SU-DHL-6 (cell line): ENCODE data around the gene TRIM33.

Source experiments
- H2AFZ ChIP-seq: fragments of 200-600 bp; sonication (generic); 2 replicates; pipeline ENCODE4 v1.6.1; 2014; ENCODE audit warnings: low read depth, mild to moderate bottlenecking, moderate library complexity, mixed read lengths, antibody characterized with exemption, low read length; ENCODE audit not compliant: severe bottlenecking
- H3F3A ChIP-seq: fragments of 200-600 bp; shearing (Covaris generic); 2 replicates; pipeline ENCODE4 v1.6.0; 2016; ENCODE audit warnings: antibody characterized with exemption, mild to moderate bottlenecking; ENCODE audit not compliant: insufficient read depth
- H3K27ac ChIP-seq: fragments of 200-600 bp; sonication (generic); 2 replicates; pipeline ENCODE4 v1.5.1; 2016; ENCODE audit warnings: low read depth, mild to moderate bottlenecking, low read length, moderate library complexity, mixed read lengths
- H3K27me3 ChIP-seq: fragments of 200-600 bp; sonication (generic), shearing (Covaris generic); 2 replicates; pipeline ENCODE4 v1.6.0; 2014; ENCODE audit warnings: mild to moderate bottlenecking, low read length
- H3K36me3 ChIP-seq: fragments of 200-600 bp; sonication (generic); 2 replicates; pipeline ENCODE4 v1.6.1; 2014; ENCODE audit warnings: mild to moderate bottlenecking, low read length, mixed read lengths
- H3K4me2 ChIP-seq: fragments of 300-600, 200-600 bp; shearing (Covaris generic), sonication (generic); 2 replicates; pipeline ENCODE4 v1.6.0; 2014; ENCODE audit warnings: low read length, low read depth, mild to moderate bottlenecking; ENCODE audit not compliant: poor library complexity, severe bottlenecking
- H3K4me3 ChIP-seq: fragments of 200-600 bp; sonication (generic); 2 replicates; pipeline ENCODE4 v1.5.1; 2014; ENCODE audit warnings: antibody characterized with exemption, low read length, mild to moderate bottlenecking, mixed read lengths; ENCODE audit not compliant: insufficient read depth, poor library complexity, severe bottlenecking
- H3K79me2 ChIP-seq: fragments of 200-600 bp; sonication (generic); 2 replicates; pipeline ENCODE4 v1.6.1; 2014; ENCODE audit warnings: mild to moderate bottlenecking, low read length, moderate library complexity; ENCODE audit not compliant: insufficient read depth
- H3K9ac ChIP-seq: fragments of 200-600 bp; sonication (generic); 2 replicates; pipeline ENCODE4 v1.7.0; 2014; ENCODE audit warnings: mild to moderate bottlenecking, low read length
- H3K9me2 ChIP-seq: fragments of 200-600 bp; sonication (generic); replicated peaks from 2 replicates; pipeline ENCODE4 v1.6.1; 2014; ENCODE audit warnings: low read length; ENCODE audit not compliant: insufficient read depth
- H3K9me3 ChIP-seq: fragments of 200-600 bp; sonication (generic); 2 replicates; pipeline ENCODE4 v1.6.1; 2014; ENCODE audit warnings: low read length, mixed read lengths; ENCODE audit not compliant: insufficient read depth
- H4K20me1 ChIP-seq: fragments of 200-600 bp; sonication (generic); 2 replicates; pipeline ENCODE4 v1.6.1; 2014; ENCODE audit warnings: low read depth, mild to moderate bottlenecking, antibody characterized with exemption, low read length, moderate library complexity, mixed read lengths
- EZH2phosphoT487 ChIP-seq: fragments of 200-600 bp; sonication (generic), shearing (Covaris generic); conservative IDR thresholded peaks from 2 replicates; pipeline ENCODE4 v1.6.1; 2018; ENCODE audit warnings: mild to moderate bottlenecking, antibody characterized with exemption, low read length, moderate library complexity, mixed read lengths
- TF ChIP-seq, protein P1 (sequence below): fragments of 200-600 bp; sonication (generic); IDR thresholded peaks from one replicate; pipeline ENCODE4 v1.5.1; 2017; ENCODE audit warnings: antibody characterized with exemption, mild to moderate bottlenecking, low read length, moderate library complexity; ENCODE audit not compliant: insufficient read depth, poor library complexity, severe bottlenecking

Gene TRIM33

DNA sequence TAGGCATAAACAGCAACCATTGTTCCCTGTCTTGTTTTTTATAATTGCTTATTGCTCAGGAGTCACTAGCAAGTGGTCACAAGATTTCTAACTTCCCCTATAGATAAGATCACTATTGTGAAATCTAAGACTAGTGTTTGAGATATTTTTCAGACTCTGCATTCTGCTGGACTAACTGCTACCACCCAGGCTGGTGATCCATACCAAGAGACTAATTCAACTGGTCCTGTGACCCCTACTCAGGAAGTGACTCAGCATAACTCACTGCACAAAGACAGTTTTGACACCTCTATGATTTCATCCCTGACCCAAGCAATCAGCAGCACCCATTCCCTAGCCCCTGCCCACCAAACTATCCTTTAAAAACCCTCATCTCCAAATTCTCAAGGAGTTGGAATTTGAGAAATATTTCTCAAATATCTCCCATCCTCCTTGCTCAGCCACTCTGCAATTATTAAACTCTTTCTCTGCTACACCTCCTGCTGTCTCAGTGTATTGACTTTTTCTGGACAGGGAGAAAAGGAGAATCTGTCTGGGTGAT, 52.7 kb downstream of the TRIM33 start:
- H3K79me2 ChIP-seq, result peaks cover 20% of the 10 kb centered on the region
- TF ChIP-seq, protein P1, sequence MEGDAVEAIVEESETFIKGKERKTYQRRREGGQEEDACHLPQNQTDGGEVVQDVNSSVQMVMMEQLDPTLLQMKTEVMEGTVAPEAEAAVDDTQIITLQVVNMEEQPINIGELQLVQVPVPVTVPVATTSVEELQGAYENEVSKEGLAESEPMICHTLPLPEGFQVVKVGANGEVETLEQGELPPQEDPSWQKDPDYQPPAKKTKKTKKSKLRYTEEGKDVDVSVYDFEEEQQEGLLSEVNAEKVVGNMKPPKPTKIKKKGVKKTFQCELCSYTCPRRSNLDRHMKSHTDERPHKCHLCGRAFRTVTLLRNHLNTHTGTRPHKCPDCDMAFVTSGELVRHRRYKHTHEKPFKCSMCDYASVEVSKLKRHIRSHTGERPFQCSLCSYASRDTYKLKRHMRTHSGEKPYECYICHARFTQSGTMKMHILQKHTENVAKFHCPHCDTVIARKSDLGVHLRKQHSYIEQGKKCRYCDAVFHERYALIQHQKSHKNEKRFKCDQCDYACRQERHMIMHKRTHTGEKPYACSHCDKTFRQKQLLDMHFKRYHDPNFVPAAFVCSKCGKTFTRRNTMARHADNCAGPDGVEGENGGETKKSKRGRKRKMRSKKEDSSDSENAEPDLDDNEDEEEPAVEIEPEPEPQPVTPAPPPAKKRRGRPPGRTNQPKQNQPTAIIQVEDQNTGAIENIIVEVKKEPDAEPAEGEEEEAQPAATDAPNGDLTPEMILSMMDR, result no peak
- TF ChIP-seq EZH2phosphoT487, result no peak
- H3K27ac ChIP-seq, result no peak overlapping the region
- H3K36me3 ChIP-seq, result peaks cover 35% of the 10 kb centered on the region
- H3K4me3 ChIP-seq, result no peak overlapping the region
- no peak overlapping the region for H3K9ac ChIP-seq
- H3F3A ChIP-seq, result 0 out of 2 replicates have a peak, but pooled peaks cover 5% of the 10 kb centered on the region
- H2AFZ ChIP-seq, result no peak overlapping the region
- H3K27me3 ChIP-seq, result no peaks in the 10 kb centered on the region
- H4K20me1 ChIP-seq, result no peaks in the 10 kb centered on the region
- H3K9me3 ChIP-seq, result no peaks in the 10 kb centered on the region
- H3K4me2 ChIP-seq, result no peak overlapping the region
- no peaks in the 10 kb centered on the region for H3K9me2 ChIP-seq

DNA sequence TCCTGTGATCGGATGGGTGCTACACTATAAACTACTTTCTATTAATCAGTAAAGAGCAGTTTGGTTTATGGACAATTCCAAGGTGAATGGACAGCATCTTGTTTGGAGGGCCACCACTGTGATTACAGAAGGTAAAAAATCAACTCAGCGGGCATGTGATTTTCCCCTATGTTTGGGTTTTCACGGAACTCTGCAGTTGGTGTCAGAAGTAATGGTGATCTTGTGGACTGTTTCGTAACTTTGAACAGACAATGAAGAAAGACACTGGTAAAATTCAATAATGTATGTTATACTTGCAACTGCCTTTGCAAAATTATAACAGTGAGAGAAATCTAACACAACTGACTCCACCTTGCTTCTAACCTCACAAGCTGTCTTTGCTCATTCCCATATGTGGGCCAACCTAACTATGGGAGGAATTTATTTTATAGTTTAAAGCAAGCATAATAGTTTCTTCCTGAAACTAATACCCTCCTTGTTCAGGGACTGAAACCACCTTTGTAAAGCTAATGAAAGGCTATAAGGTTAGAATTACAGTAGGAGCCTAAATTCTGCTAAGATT, 53.2 kb downstream of the TRIM33 start:
- TF ChIP-seq, protein P1, result no peak
- no peak for TF ChIP-seq EZH2phosphoT487
- no peak overlapping the region for H2AFZ ChIP-seq
- no peaks in the 10 kb centered on the region for H3K9me3 ChIP-seq
- no peak overlapping the region for H3K27ac ChIP-seq
- peaks cover 16% of the 10 kb centered on the region for H3K79me2 ChIP-seq
- peaks cover 30% of the 10 kb centered on the region for H3K36me3 ChIP-seq
- H3K27me3 ChIP-seq, result no peaks in the 10 kb centered on the region
- H3K4me3 ChIP-seq, result no peak overlapping the region
- no peak overlapping the region for H3K4me2 ChIP-seq
- H3K9me2 ChIP-seq, result no peaks in the 10 kb centered on the region
- H4K20me1 ChIP-seq, result no peaks in the 10 kb centered on the region
- H3K9ac ChIP-seq, result no peak overlapping the region
- no peaks in the 10 kb centered on the region for H3F3A ChIP-seq

DNA sequence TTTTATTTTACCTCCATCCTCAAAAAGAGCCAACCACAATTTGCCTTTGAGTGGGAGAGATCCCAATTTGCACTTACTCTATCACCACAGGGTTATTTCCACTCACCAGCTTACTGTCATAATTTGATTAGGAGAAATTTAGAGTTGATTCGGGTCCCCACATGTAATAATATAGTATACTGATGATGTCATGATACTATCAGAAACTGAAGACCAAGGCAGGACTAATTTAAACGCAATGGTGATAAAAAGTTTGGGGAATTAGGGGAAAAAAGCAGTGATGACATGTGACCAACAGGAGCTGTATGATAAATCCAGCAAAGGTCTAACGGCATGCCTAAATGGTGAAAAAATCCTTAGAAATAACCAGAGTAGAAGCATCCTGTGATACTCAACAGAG, 54.4 kb downstream of the TRIM33 start:
- Histone ChIP-seq H3K27ac (no peak overlapping the region), H3K9me3 (no peaks in the 10 kb centered on the region), H3K79me2 (peaks cover 16% of the 10 kb centered on the region), H3K36me3 (peaks cover 21% of the 10 kb centered on the region), H3K4me3 (no peak overlapping the region), H2AFZ (no peak overlapping the region), H4K20me1 (no peaks in the 10 kb centered on the region), H3F3A (no peaks in the 10 kb centered on the region; the same call in 1 of the 2 replicates), H3K9ac (no peak overlapping the region), H3K9me2 (no peaks in the 10 kb centered on the region), H3K27me3 (no peaks in the 10 kb centered on the region), H3K4me2 (no peak overlapping the region)
- TF ChIP-seq, protein P1, result no peak
- no peak for TF ChIP-seq EZH2phosphoT487
